IPS DF 6.9 (cell line): Measurements from ENCODE around the gene ILRUN.
"Not testable (repeated sequence)": the region's sequence is repeated elsewhere in the genome, so short reads cannot be mapped to it uniquely, and the experiment has no call there.

Experiments used
- DNase-seq: peaks from one replicate; pipeline ENCODE4 v3.0.0-alpha.2; 2013; ENCODE audit warnings: low read depth, low spot score
- H3K27ac ChIP-seq: one replicate; pipeline ENCODE4 v1.5.1; 2013; ENCODE audit warnings: low read length, control low read depth
- H3K27me3 ChIP-seq: 2 replicates; pipeline ENCODE4 v1.6.1; 2013; ENCODE audit warnings: mild to moderate bottlenecking, low read length; ENCODE audit not compliant: control insufficient read depth, insufficient read depth
- H3K36me3 ChIP-seq: 2 replicates; pipeline ENCODE4 v1.6.1; 2013; ENCODE audit warnings: low read length; ENCODE audit not compliant: control insufficient read depth, insufficient read depth
- H3K4me1 ChIP-seq: 2 replicates; pipeline ENCODE4 v1.6.1; 2013; ENCODE audit warnings: low read length; ENCODE audit not compliant: control insufficient read depth, insufficient read depth
- H3K4me3 ChIP-seq: 2 replicates; pipeline ENCODE4 v1.5.1; 2013; ENCODE audit warnings: mild to moderate bottlenecking, low read length
- H3K9me3 ChIP-seq: 2 replicates; pipeline ENCODE4 v1.6.1; 2013; ENCODE audit warnings: low read length, inconsistent platforms; ENCODE audit not compliant: control insufficient read depth, insufficient read depth
- WGBS: extraction: QIAGEN DNeasy Blood & Tissue Kit; methylation state at CpG from one replicate; pipeline ENCODE4 v1.1.7; 2013; ENCODE audit warnings: mixed read lengths, missing lambda C conversion rate; ENCODE audit not compliant: insufficient read length, insufficient coverage; 5-methylcytosine and 5-hydroxymethylcytosine counted together

The ILRUN gene

DNA sequence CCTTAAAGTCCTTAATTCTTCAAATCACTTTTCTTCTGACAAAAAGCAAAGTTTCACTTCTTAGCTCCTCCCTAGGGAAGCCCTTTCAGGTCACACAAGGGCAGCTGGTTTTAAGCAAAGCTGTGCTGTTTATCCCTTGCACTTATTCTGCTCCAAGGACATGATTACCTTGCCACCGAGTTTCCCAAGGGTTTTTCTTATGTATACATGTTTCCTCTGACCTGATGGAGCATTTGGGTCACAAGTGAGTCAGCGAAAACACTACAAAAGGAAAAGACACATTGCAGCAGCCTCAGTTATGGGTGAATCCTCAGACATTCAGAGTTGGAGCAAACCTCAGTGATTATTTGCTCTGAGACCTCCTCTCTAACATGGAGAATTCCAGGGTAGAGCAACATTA, 26.6 kb upstream of the ILRUN start:
- Histone ChIP-seq H3K36me3 (no peaks in the 10 kb centered on the region), H3K9me3 (peaks cover 2% of the 10 kb centered on the region; the same call in 1 of the 2 replicates), H3K27me3 (no peaks in the 10 kb centered on the region), H3K4me1 (peaks cover 1% of the 10 kb centered on the region; the same call in 1 of the 2 replicates), H3K27ac (no peak overlapping the region), H3K4me3 (no peak overlapping the region)
- no CpG with 5 or more reads among the region's 2 CpGs for WGBS
- no peak for DNase-seq

DNA sequence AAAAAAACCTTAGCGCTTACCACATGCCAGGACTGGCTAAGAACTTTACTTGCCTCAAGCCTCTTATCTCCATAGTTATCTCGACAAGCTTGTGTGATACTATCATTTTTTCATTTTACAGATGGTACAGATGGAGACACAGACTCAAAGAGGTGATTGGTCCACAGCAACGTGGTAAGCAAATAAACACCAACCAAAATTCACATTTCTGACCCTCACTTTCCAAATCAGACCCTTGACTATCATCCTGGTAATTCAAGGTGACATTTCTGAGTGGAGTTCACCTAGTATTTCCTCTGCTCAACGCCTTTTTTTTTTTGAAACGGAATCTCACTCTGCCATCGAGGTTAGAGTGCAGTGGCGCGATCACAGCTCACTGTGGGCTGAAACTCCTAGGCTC, 25.9 kb upstream of the ILRUN start:
- no peak overlapping the region for H3K4me3 ChIP-seq

DNA sequence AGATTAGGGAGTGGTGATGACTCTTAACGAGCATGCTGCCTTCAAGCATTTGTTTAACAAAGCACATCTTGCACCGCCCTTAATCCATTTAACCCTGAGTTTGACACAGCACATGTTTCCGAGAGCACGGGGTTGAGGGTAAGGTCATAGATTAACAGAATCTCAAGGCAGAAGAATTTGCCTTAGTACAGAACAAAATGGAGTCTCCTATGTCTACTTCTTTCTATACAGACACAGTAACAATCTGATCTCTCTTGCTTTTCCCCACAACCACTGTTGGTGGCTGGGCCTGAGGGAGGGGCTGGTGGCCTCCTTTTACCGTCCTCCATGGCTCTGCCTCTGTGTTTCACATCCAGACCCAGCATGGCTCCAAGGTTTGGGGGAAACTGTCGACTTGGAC, 23.6 kb upstream of the ILRUN start:
- H3K4me1 ChIP-seq, H3K4me3 ChIP-seq, H3K27me3 ChIP-seq, H3K9me3 ChIP-seq, DNase-seq, H3K36me3 ChIP-seq, H3K27ac ChIP-seq: not testable (repeated sequence)
- no CpG with 5 or more reads among the region's 6 CpGs for WGBS

More for the DNA sequence above, 25.9 kb upstream of the ILRUN start:
- Histone ChIP-seq H3K27ac (no peak overlapping the region), H3K9me3 (peaks cover 2% of the 10 kb centered on the region; the same call in 1 of the 2 replicates), H3K36me3 (no peaks in the 10 kb centered on the region), H3K27me3 (no peaks in the 10 kb centered on the region), H3K4me1 (peaks cover 1% of the 10 kb centered on the region; the same call in 1 of the 2 replicates)
- DNase-seq = no peak
- WGBS = no CpG with 5 or more reads among the region's 8 CpGs

- not testable (repeated sequence) for H3K27me3 ChIP-seq, H3K9me3 ChIP-seq, H3K27ac ChIP-seq, H3K4me3 ChIP-seq, H3K4me1 ChIP-seq, DNase-seq, H3K36me3 ChIP-seq
- WGBS = no CpG with 5 or more reads among the region's 9 CpGs
Measured at GRCh38 chr6:34719646-34720045, 23.1 kb upstream of the ILRUN start.

- no peak overlapping the region for H3K4me3 ChIP-seq
- DNase-seq = no peak
- no peaks in the 10 kb centered on the region for H3K36me3 ChIP-seq
- no CpG with 5 or more reads among the region's 4 CpGs for WGBS
- peaks cover 1% of the 10 kb centered on the region; the same call in 1 of the 2 replicates for H3K4me1 ChIP-seq
- H3K27me3 ChIP-seq = no peaks in the 10 kb centered on the region
- H3K27ac ChIP-seq = no peak overlapping the region
- H3K9me3 ChIP-seq = no peaks in the 10 kb centered on the region
Measured at GRCh38 chr6:34718976-34719375, 22.4 kb upstream of the ILRUN start.

- no peak overlapping the region for H3K27ac ChIP-seq
- no peaks in the 10 kb centered on the region for H3K36me3 ChIP-seq
- WGBS = no CpG with 5 or more reads among the region's 2 CpGs
- no peak for DNase-seq
- H3K4me1 ChIP-seq = peaks cover 1% of the 10 kb centered on the region; the same call in 1 of the 2 replicates
- H3K27me3 ChIP-seq = no peaks in the 10 kb centered on the region
- H3K9me3 ChIP-seq = no peaks in the 10 kb centered on the region
- H3K4me3 ChIP-seq = no peak overlapping the region
Measured at GRCh38 chr6:34717466-34717865, 20.9 kb upstream of the ILRUN start.

DNA sequence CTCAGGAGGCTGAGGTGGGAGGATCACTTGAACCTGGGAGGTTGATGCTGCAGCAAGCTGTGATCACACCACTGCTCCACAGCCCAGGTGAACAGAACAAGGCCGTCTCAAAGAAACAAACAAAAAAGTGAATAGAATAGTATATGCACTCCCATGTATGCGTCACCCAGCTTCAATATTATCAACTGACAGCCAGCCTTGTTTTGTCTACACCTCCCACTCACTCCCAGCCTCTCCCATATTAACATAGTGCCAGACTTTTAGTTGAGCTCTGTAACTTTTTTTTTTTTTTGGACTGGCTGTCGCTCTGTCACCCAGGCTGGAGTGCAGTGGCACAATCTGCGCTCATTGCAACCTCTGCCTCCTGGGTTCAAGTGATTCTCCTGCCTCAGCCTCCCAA, 18.1 kb upstream of the ILRUN start:
- WGBS = no CpG with 5 or more reads among the region's 4 CpGs
- H3K27ac ChIP-seq = no peak overlapping the region
- DNase-seq = no peak

GRCh38 chr6:34712881-34713280, 16.3 kb upstream of the ILRUN start:
- not testable (repeated sequence) for H3K9me3 ChIP-seq, H3K27me3 ChIP-seq, DNase-seq, H3K36me3 ChIP-seq, H3K4me1 ChIP-seq, H3K4me3 ChIP-seq, H3K27ac ChIP-seq
- no CpG with 5 or more reads among the region's 7 CpGs for WGBS

More for the DNA sequence above, 18.1 kb upstream of the ILRUN start:
- H3K36me3 ChIP-seq = no peaks in the 10 kb centered on the region
- H3K9me3 ChIP-seq = no peaks in the 10 kb centered on the region
- no peaks in the 10 kb centered on the region for H3K27me3 ChIP-seq
- no peak overlapping the region for H3K4me3 ChIP-seq
- no peaks in the 10 kb centered on the region for H3K4me1 ChIP-seq

GRCh38 chr6:34709386-34709785, 12.8 kb upstream of the ILRUN start:
- H3K4me3 ChIP-seq = no peak overlapping the region
- no peak overlapping the region for H3K27ac ChIP-seq
- no CpG with 5 or more reads among the region's 5 CpGs for WGBS
- no peaks in the 10 kb centered on the region for H3K36me3 ChIP-seq
- DNase-seq = no peak
- H3K4me1 ChIP-seq = no peaks in the 10 kb centered on the region
- no peaks in the 10 kb centered on the region for H3K9me3 ChIP-seq
- H3K27me3 ChIP-seq = no peaks in the 10 kb centered on the region

DNA sequence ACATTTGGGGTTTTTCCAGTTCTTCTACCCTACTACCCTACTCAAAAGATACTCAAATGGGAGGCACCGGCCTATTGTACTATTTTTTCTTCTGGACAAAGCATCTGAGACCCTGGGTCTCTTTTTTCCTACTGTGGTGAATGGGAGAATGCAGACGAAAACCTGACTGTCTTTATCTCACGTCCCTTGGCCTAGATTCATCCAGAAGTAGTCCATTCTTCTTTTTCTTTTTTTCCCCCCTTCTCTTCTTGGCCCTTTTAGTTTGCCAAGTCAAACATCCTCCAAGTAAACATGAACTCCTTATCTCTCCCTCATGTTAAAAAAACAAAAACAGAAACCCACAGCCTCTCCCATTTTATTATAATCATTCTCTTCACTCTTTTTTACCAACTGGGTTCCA, 8.7 kb upstream of the ILRUN start:
- no peak overlapping the region for H3K4me3 ChIP-seq
- H3K27me3 ChIP-seq = no peaks in the 10 kb centered on the region
- H3K27ac ChIP-seq = no peak overlapping the region
- no peaks in the 10 kb centered on the region for H3K9me3 ChIP-seq
- no peaks in the 10 kb centered on the region for H3K36me3 ChIP-seq
- DNase-seq = no peak
- H3K4me1 ChIP-seq = no peaks in the 10 kb centered on the region
- no CpG with 5 or more reads among the region's 3 CpGs for WGBS

DNA sequence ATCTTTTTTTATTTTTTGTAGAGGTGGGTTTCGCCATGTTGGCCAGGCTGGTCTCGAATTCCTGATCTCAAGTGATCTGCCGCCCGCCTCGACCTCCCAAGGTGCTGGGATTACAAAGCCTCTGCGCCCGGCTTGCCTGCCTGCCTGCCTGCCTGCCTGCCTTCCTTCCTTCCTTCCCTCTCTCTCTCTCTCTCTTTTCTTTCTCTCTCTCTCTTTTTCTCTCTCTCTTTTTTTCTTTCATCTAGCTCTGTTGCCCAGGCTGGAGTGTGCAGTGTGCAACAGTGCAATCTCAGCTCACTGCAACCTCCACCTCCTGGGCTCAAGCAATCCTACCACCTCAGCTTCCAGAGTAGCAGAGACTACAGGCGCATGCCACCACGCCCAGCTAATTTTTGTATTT, 4.6 kb upstream of the ILRUN start:
- Histone ChIP-seq H3K36me3 (no peaks in the 10 kb centered on the region), H3K4me3 (no peak overlapping the region), H3K27ac (no peak overlapping the region), H3K27me3 (no peaks in the 10 kb centered on the region), H3K9me3 (no peaks in the 10 kb centered on the region), H3K4me1 (no peaks in the 10 kb centered on the region)
- WGBS = no CpG with 5 or more reads among the region's 9 CpGs
- DNase-seq = no peak
